Measurements from ENCODE around the gene ZNF135. TPM values are rescaled to one million over a fixed set of nuclear protein-coding genes. Genes with fewer than 3 reads are reported as not detected.

ZNF135 gene
- under 1 TPM; 0.39 to 0.50 TPM for total RNA-seq

GRCh38 chr19:58059003-58059670 is at the start of gene ZNF135:
Gene ZNF135, plus strand, starts transcription at chr19:58059282. Its CDS starts 721 bp downstream, at chr19:58060003.

GRCh38 chr19:58033741-58034476 is 25.2 kb upstream of the ZNF135 start, which contains the start of gene ZSCAN1:
Gene ZSCAN1, plus strand, starts transcription at chr19:58034025. Its CDS starts 3,812 bp downstream, at chr19:58037837.

GRCh38 chr19:58097781-58098681 is 38.9 kb downstream of the ZNF135 start, which contains the start of gene ZSCAN18:
Gene ZSCAN18, minus strand, starts transcription at chr19:58098231. Its CDS starts 7,964 bp downstream, at chr19:58090267.

Other genes with a start within 250 kb of the ZNF135 start
- 10 to 100 TPM in 1 of 2 experiments, 1 to 10 TPM in 1; 9.5 to 11.1 TPM for gene ZNF552, start 244.4 kb upstream of the ZNF135 start, total RNA-seq
- 10 to 100 TPM; 17.4 to 19.7 TPM for gene ZNF587B, start 229.0 kb upstream of the ZNF135 start, total RNA-seq
- gene ZNF587, start 209.4 kb upstream of the ZNF135 start, total RNA-seq, result 10 to 100 TPM; 38.0 to 39.0 TPM
- 10 to 100 TPM; 20.5 to 22.3 TPM for gene ZNF814, start 170.2 kb upstream of the ZNF135 start, total RNA-seq
- 10 to 100 TPM; 24.2 to 24.9 TPM for gene ZNF417, start 142.7 kb upstream of the ZNF135 start, total RNA-seq
- 1 to 10 TPM; 7.5 to 7.9 TPM for gene ZNF418, start 123.9 kb upstream of the ZNF135 start, total RNA-seq
- gene ZNF256, start 111.6 kb upstream of the ZNF135 start, total RNA-seq, result 1 to 10 TPM; 8.8 to 9.3 TPM
- gene C19orf18, start 84.7 kb upstream of the ZNF135 start, total RNA-seq, result under 1 TPM; 0.38 to 0.43 TPM
- 10 to 100 TPM; 15.1 to 16.4 TPM for gene ZNF606, start 56.5 kb upstream of the ZNF135 start, total RNA-seq
- not detected for gene ZSCAN1, start 25.3 kb upstream of the ZNF135 start, total RNA-seq
- gene ZSCAN18, start 38.9 kb downstream of the ZNF135 start, total RNA-seq, result 10 to 100 TPM; 16.3 to 16.6 TPM
- 1 to 10 TPM; 5.7 to 5.8 TPM for gene ZNF329, start 91.5 kb downstream of the ZNF135 start, total RNA-seq
- 10 to 100 TPM; 30.8 to 32.7 TPM for gene ZNF274, start 123.8 kb downstream of the ZNF135 start, total RNA-seq
- 10 to 100 TPM; 48.7 to 53.1 TPM for gene ZNF544, start 169.6 kb downstream of the ZNF135 start, total RNA-seq
- 1 to 10 TPM; 5.7 to 6.2 TPM for gene ZNF8, start 219.7 kb downstream of the ZNF135 start, total RNA-seq
- 10 to 100 TPM; 59.5 to 59.7 TPM for gene ERVK3-1, start 246.1 kb downstream of the ZNF135 start, total RNA-seq